Esophagus muscularis mucosa (tissue), 4 donors: ENCODE data around the gene RMND1. TPM values are rescaled to one million over a fixed set of nuclear protein-coding genes. Genes with fewer than 3 reads are reported as not detected.

ENCODE experiments used
- DNase-seq: peaks from one replicate; pipeline ENCODE4 v3.0.0-alpha.2; 2017; ENCODE audit errors: extremely low spot score
- H3K27ac ChIP-seq, 4 donors: fragments of 200-600 bp; sonication (generic); replicated peaks in 1 of 4; 1 replicate in 3 of 4; 2 replicates in 1 of 4; pipeline ENCODE4 v1.5.1; 2016 to 2019; ENCODE audit warnings: mild to moderate bottlenecking in 1 of 4
- H3K27me3 ChIP-seq, 4 donors: fragments of 200-600 bp; sonication (generic); one replicate each; pipeline versions ENCODE4 v1.5.1 to v1.6.0; 2016 to 2019
- H3K36me3 ChIP-seq, 4 donors: fragments of 200-600 bp; sonication (generic); one replicate each; pipeline ENCODE4 v1.5.1; 2016 to 2019
- H3K4me1 ChIP-seq, 4 donors: fragments of 200-600 bp; sonication (generic); one replicate each; pipeline ENCODE4 v1.5.1; 2016 to 2019
- H3K4me3 ChIP-seq, 4 donors: fragments of 200-600 bp; sonication (generic); 1 replicate in 2 of 4; 2 replicates in 2 of 4; pipeline ENCODE4 v1.5.1; 2016 to 2019; ENCODE audit warnings: mild to moderate bottlenecking in 4 of 4, moderate library complexity in 1 of 4
- H3K9me3 ChIP-seq, 4 donors: fragments of 200-600 bp; sonication (generic); 1 replicate in 3 of 4; 2 replicates in 1 of 4; pipeline ENCODE4 v1.5.1; 2016 to 2019
- CTCF ChIP-seq, 3 experiments: fragments of 200-600 bp in 2 of 3; fragments of 450-650 bp in 1 of 3; sonication (generic) in 2 of 3; IDR thresholded peaks; one replicate each; pipeline ENCODE4 v1.5.1; 2017 to 2019; ENCODE audit warnings: antibody characterized with exemption in 3 of 3, mild to moderate bottlenecking in 2 of 3, moderate library complexity in 1 of 3
- EP300 ChIP-seq: sonication (generic); formaldehyde crosslinking; IDR thresholded peaks from one replicate; pipeline ENCODE4 v1.6.1; 2017; ENCODE audit warnings: antibody characterized with exemption
- POLR2A ChIP-seq: fragments of 450-650 bp; IDR thresholded peaks from one replicate; pipeline ENCODE4 v1.6.1; 2017; ENCODE audit warnings: antibody characterized with exemption, moderate library complexity, mild to moderate bottlenecking, low read depth
- POLR2AphosphoS5 ChIP-seq, 2 donors: sonication (generic); formaldehyde crosslinking; IDR thresholded peaks; one replicate each; pipeline ENCODE4 v1.6.1; 2017; ENCODE audit warnings: antibody characterized with exemption in 2 of 2
- WGBS: methylation state at CpG from one replicate; pipeline ENCODE4 v1.1.5; 2018; 5-methylcytosine and 5-hydroxymethylcytosine counted together
- intact Hi-C: fragments of 100-400 bp; cut with DNase I; formaldehyde crosslinking; loops from one replicate; pipeline ENCODE4 v1.15.1; 2023
- total RNA-seq, 4 donors: library from RNA; depleted of rRNA; stranded (reverse); fragments of >200 nt; gene quantifications; one replicate each; pipeline versions ENCODE4 v1.1.0 to v1.2.1, GENCODE V29; 2016

RMND1 gene
- total RNA-seq, 4 donors from 2014 or later = 9.9 to 18.7 (median 12.1) TPM

- H3K4me1 ChIP-seq = peaks cover 52 to 65% (median 61%) of the 10 kb centered on the region in 4 donors
- WGBS = no CpG with 5 or more reads among the region's 78 CpGs
- H3K4me3 ChIP-seq = peak overlapping the region; percentile 76 to 99 (median 94)
- H3K27me3 ChIP-seq = peaks cover 0 to 6% (median 0%) of the 10 kb centered on the region in 4 donors
- peak overlapping the region; percentile 99 to 100 (median 100) for H3K27ac ChIP-seq
- no peaks in the 10 kb centered on the region for H3K9me3 ChIP-seq
- no peaks in the 10 kb centered on the region for H3K36me3 ChIP-seq
- intact Hi-C loops = no loop called here
- DNase-seq = peak; percentile 93
- TF ChIP-seq POLR2A = no peak
- TF ChIP-seq CTCF (IDR thresholded peaks at IDR 0.05) = no peak
- TF ChIP-seq EP300 = no peak
- TF ChIP-seq POLR2AphosphoS5 (IDR thresholded peaks at IDR 0.05) = no peak
These were observed 61.0 kb downstream of the RMND1 start for GRCh38 chr6:151390851-151391470.

- peaks cover 50 to 60% (median 55%) of the 10 kb centered on the region in 4 donors for H3K4me1 ChIP-seq
- H3K9me3 ChIP-seq = no peaks in the 10 kb centered on the region
- TF ChIP-seq POLR2A = peak; percentile 51
- TF ChIP-seq CTCF (IDR thresholded peaks at IDR 0.05) = no peak
- peak; percentile 93 for TF ChIP-seq POLR2AphosphoS5 (IDR thresholded peaks at IDR 0.05)
- peak; percentile 98 for DNase-seq
- WGBS = no CpG with 5 or more reads among the region's 79 CpGs
- H3K27me3 ChIP-seq = peaks cover 0 to 6% (median 0%) of the 10 kb centered on the region in 4 donors
- intact Hi-C loops = no loop called here
- H3K27ac ChIP-seq = peak overlapping the region; percentile 99 to 100 (median 100)
- no peaks in the 10 kb centered on the region for H3K36me3 ChIP-seq
- H3K4me3 ChIP-seq = peak overlapping the region; percentile 76 to 99 (median 94)
These were observed 61.6 kb downstream of the RMND1 start for GRCh38 chr6:151390276-151390850.

GRCh38 chr6:151389618-151390275 is 62.2 kb downstream of the RMND1 start:
- Histone ChIP-seq H3K36me3 (no peaks in the 10 kb centered on the region), H3K4me1 (peaks cover 44 to 60% (median 50%) of the 10 kb centered on the region in 4 donors), H3K27ac (peak overlapping the region; percentile 99 to 100 (median 100)), H3K9me3 (no peaks in the 10 kb centered on the region), H3K4me3 (peak overlapping the region; percentile 76 to 99 (median 94)), H3K27me3 (peaks cover 0 to 6% (median 0%) of the 10 kb centered on the region in 4 donors)
- intact Hi-C loops = no loop called here
- no peak for DNase-seq
- TF ChIP-seq CTCF (IDR thresholded peaks at IDR 0.05) = no peak
- peak; percentile 56 for TF ChIP-seq POLR2A
- no peak for TF ChIP-seq EP300
- peak; percentile 19 to 84 for TF ChIP-seq POLR2AphosphoS5 (IDR thresholded peaks at IDR 0.05)
- WGBS = 0% methylated on average over 14 of the region's 54 CpGs

GRCh38 chr6:151388997-151389617 is 62.8 kb downstream of the RMND1 start:
- H3K27ac ChIP-seq = peak overlapping the region; percentile 99 to 100 (median 100)
- intact Hi-C loops = no loop called here
- DNase-seq = no peak
- no peaks in the 10 kb centered on the region for H3K36me3 ChIP-seq
- H3K27me3 ChIP-seq = peaks cover 0 to 6% (median 0%) of the 10 kb centered on the region in 4 donors
- no peak for TF ChIP-seq POLR2A
- no peak for TF ChIP-seq POLR2AphosphoS5 (IDR thresholded peaks at IDR 0.05)
- 22% methylated on average over 12 of the region's 12 CpGs for WGBS
- peak overlapping the region; percentile 76 to 99 (median 94) for H3K4me3 ChIP-seq
- H3K9me3 ChIP-seq = no peaks in the 10 kb centered on the region
- peaks cover 40 to 57% (median 45%) of the 10 kb centered on the region in 4 donors for H3K4me1 ChIP-seq
